Stimulated activated CD4-positive, alpha-beta T cell treated with anti-CD3 and anti-CD28 coated beads, Interleukin-12 subunit alpha, Interleukin-12 subunit beta, amount 100 ng/mL, for 4 hours (primary cell): Measurements from ENCODE around the gene PRR12.

Source experiments
- DNase-seq: peaks from one replicate; pipeline ENCODE4 v3.0.0-alpha.2; 2020

Gene PRR12

GRCh38 chr19:49669516-49669915, 78.5 kb downstream of the PRR12 start:
- DNase-seq = no peak

GRCh38 chr19:49672131-49672919, 81.3 kb downstream of the PRR12 start:
- peak; percentile 71 for DNase-seq
